Heart right ventricle (tissue), 16 donors: ENCODE data around the gene TTLL9. TPM values are rescaled to one million over a fixed set of nuclear protein-coding genes. Genes with fewer than 3 reads are reported as not detected.

Experiments used
- ATAC-seq, 8 donors: fragments of 200-7000 bp; cut with Tn5 transposase; one replicate each; pipeline ENCODE4 v1.9.1; 2020; ENCODE audit warnings: mild to moderate bottlenecking in 8 of 8, moderate library complexity in 8 of 8, moderate number of reproducible peaks in 1 of 8
- DNase-seq, 2 donors: peaks; one replicate each; pipeline ENCODE4 v3.0.0-alpha.2; 2020
- H3K27ac ChIP-seq, 10 donors: fragments of 200-600 bp; sonication (generic) in 2 of 10; one replicate each; pipeline versions ENCODE4 v1.5.0 to v1.8.0; 2020 to 2022; ENCODE audit warnings: mild to moderate bottlenecking in 3 of 10
- H3K27me3 ChIP-seq, 7 donors: fragments of 200-600 bp; one replicate each; pipeline ENCODE4 v1.8.0; 2021 to 2022; ENCODE audit warnings: mild to moderate bottlenecking in 2 of 7
- H3K36me3 ChIP-seq, 9 donors: fragments of 200-600 bp; sonication (generic) in 1 of 9; one replicate each; pipeline versions ENCODE4 v1.5.0 to v1.8.0; 2020 to 2022; ENCODE audit warnings: mild to moderate bottlenecking in 2 of 9
- H3K4me1 ChIP-seq, 9 donors: fragments of 200-600 bp; sonication (generic) in 1 of 9; one replicate each; pipeline versions ENCODE4 v1.5.0 to v1.8.0; 2020 to 2022; ENCODE audit warnings: mild to moderate bottlenecking in 4 of 9
- H3K4me3 ChIP-seq, 10 donors: fragments of 200-600 bp; sonication (generic) in 2 of 10; one replicate each; pipeline versions ENCODE4 v1.5.0 to v1.8.0; 2020 to 2022; ENCODE audit warnings: mild to moderate bottlenecking in 7 of 10, moderate library complexity in 2 of 10
- H3K9me3 ChIP-seq, 11 donors: fragments of 200-600 bp in 10 of 11; sonication (generic) in 2 of 11; one replicate each; pipeline versions ENCODE4 v1.5.0 to v1.8.0; 2013 to 2022; ENCODE audit warnings: mild to moderate bottlenecking in 2 of 11, control low read depth in 1 of 11, moderate library complexity in 1 of 11
- CTCF ChIP-seq, 9 donors: fragments of 200-600 bp; sonication (generic) in 2 of 9; IDR thresholded peaks; one replicate each; pipeline versions ENCODE4 v1.5.0 to v1.8.0; 2021 to 2022; ENCODE audit warnings: antibody characterized with exemption in 9 of 9, mild to moderate bottlenecking in 5 of 9, moderate library complexity in 1 of 9
- WGBS, 2 donors: extraction: QIAGEN DNeasy Blood & Tissue Kit; methylation state at CpG; one replicate each; pipeline ENCODE4 v1.1.7; 2013; ENCODE audit warnings: inconsistent platforms in 1 of 2; 5-methylcytosine and 5-hydroxymethylcytosine counted together
- intact Hi-C, 10 donors: fragments of 100-400 bp; cut with DNase I; formaldehyde crosslinking; loops; one replicate each; pipeline versions ENCODE4 v1.11.1 to v1.14.2; 2022
- polyA plus RNA-seq, 2 donors: library from polyadenylated mRNA; stranded (reverse); fragments of 200-250 nt; gene quantifications; one replicate each; pipeline ENCODE4 v1.2.3, GENCODE V29; 2013
- total RNA-seq, 10 donors: library from RNA; stranded (reverse); fragmentation: NEBNext Ultra II Directional in 3 of 10; extraction: Animal tissue kit (Norgen Biotek cat#: 25700) in 3 of 10; gene quantifications; one replicate each; pipeline versions ENCODE4 v1.2.1 to v1.2.4, GENCODE V29; 2021 to 2023
- donor health status: Arrhythmogenic right ventricular cardiomyopathy.
- donor health status: ischemic (EF 13 %, LVEDD 7.1; RV severe dilation, severe dysfunction).
- donor health status: healthy with polysubstance abuse.
- donor health status: DM: no; HTN: yes; CAD: no.
- donor health status: DM: no; HTN: no; CAD: no.
- donor health status: ischemic (EF 25% LVEDD 6.9; RV normal size, moderate dysfunction).
- donor health status: ischemic (EF 25% LVEDD 5.7; RV mildly dilated, moderate dysfunction).
- donor health status: healthy.
- donor health status: DM: yes; HTN: yes; CAD: no.
- donor health status: Ischemic cardiomyopathy.
- donor health status: ischemic (EF 35%, LVEDD 5.7; RV mildly dilated, moderate dysfunction).
- donor health status: nonischemic (EF 11% LVEDD 7.7; RV severe dilation, severe dysfunction).
- donor health status: DM: yes; HTN: yes; CAD: no.
- donor health status: PGD.
- donor health status: ischemic (EF 29% LVEDD 5.4; RV normal size, mild dysfunction).
- donor health status: nonischemic (EF 23%, LVEDD 6.1; RV moderate dilation, normal function).

Gene TTLL9
- total and polyA plus RNA-seq, 12 donors: 0.03 to 0.15 (median 0.07) TPM; not detected in 9

GRCh38 chr20:31841928-31842327 lies 28.5 kb upstream of the TTLL9 start:
- DNase-seq: no peak
- H3K4me1 ChIP-seq: peaks cover 10 to 84% (median 41%) of the 10 kb centered on the region in 9 donors
- no peaks in the 10 kb centered on the region for H3K9me3 ChIP-seq
- peaks cover 0 to 4% (median 0%) of the 10 kb centered on the region in 7 donors for H3K27me3 ChIP-seq
- intact Hi-C loops: loop anchor here in 1 of 10 donors (10.0 kb wide), 1 partner anchor 243 kb away; no protein-coding TSS in a partner anchor
- 37 to 43% methylated on average over 8 of the region's 8 CpGs for WGBS, 2 donors
- peak overlapping the region in 5 of 10 donors; percentile 19 to 63 (median 57) for H3K4me3 ChIP-seq
- no peaks in the 10 kb centered on the region for H3K36me3 ChIP-seq
- peak in 3 of 8 donors; percentile 4 to 19 (median 9) for ATAC-seq
- peak overlapping the region; percentile 37 to 91 (median 78) for H3K27ac ChIP-seq
- no peak for TF ChIP-seq CTCF (IDR thresholded peaks at IDR 0.05)

- no peaks in the 10 kb centered on the region for H3K36me3 ChIP-seq
- no peak for TF ChIP-seq CTCF (IDR thresholded peaks at IDR 0.05)
- 45 to 58% methylated on average over 12 of the region's 12 CpGs for WGBS, 2 donors
- H3K27ac ChIP-seq: peak overlapping the region; percentile 37 to 91 (median 78)
- intact Hi-C loops: loop anchor here in 1 of 10 donors (10.0 kb wide), 1 partner anchor 242 kb away; no protein-coding TSS in a partner anchor
- peak overlapping the region in 8 of 10 donors; percentile 31 to 63 (median 54) for H3K4me3 ChIP-seq
- H3K4me1 ChIP-seq: peaks cover 6 to 78% (median 35%) of the 10 kb centered on the region in 9 donors
- ATAC-seq (peak; percentile 66 to 86 (median 74)), DNase-seq (peak; percentile 76 to 84)
- H3K9me3 ChIP-seq: no peaks in the 10 kb centered on the region
- H3K27me3 ChIP-seq: peaks cover 0 to 4% (median 0%) of the 10 kb centered on the region in 7 donors
These were observed 27.8 kb upstream of the TTLL9 start for GRCh38 chr20:31842471-31843157.

- no peaks in the 10 kb centered on the region for H3K9me3 ChIP-seq
- ATAC-seq (no peak), DNase-seq (no peak)
- intact Hi-C loops: loop anchor here in 1 of 10 donors (10.0 kb wide), 1 partner anchor 242 kb away; no protein-coding TSS in a partner anchor
- no peaks in the 10 kb centered on the region for H3K36me3 ChIP-seq
- no peak for TF ChIP-seq CTCF (IDR thresholded peaks at IDR 0.05)
- 58 to 62% methylated on average over 6 of the region's 6 CpGs for WGBS, 2 donors
- H3K27me3 ChIP-seq: peaks cover 0 to 4% (median 0%) of the 10 kb centered on the region in 7 donors
- H3K4me3 ChIP-seq: peak overlapping the region in 9 of 10 donors; percentile 31 to 63 (median 51)
- peak overlapping the region; percentile 27 to 91 (median 78) for H3K27ac ChIP-seq
- H3K4me1 ChIP-seq: peaks cover 4 to 71% (median 28%) of the 10 kb centered on the region in 9 donors
These were observed 27.1 kb upstream of the TTLL9 start for GRCh38 chr20:31843288-31843687.

GRCh38 chr20:31843881-31844280 lies 26.6 kb upstream of the TTLL9 start:
- intact Hi-C loops: loop anchor here in 1 of 10 donors (10.0 kb wide), 1 partner anchor 241 kb away; no protein-coding TSS in a partner anchor
- 79 to 87% methylated on average over 5 of the region's 5 CpGs for WGBS, 2 donors
- ATAC-seq (no peak), DNase-seq (no peak)
- H3K9me3 ChIP-seq: no peaks in the 10 kb centered on the region
- H3K27ac ChIP-seq: peak overlapping the region; percentile 10 to 91 (median 78)
- peaks cover 4 to 65% (median 27%) of the 10 kb centered on the region in 9 donors for H3K4me1 ChIP-seq
- H3K36me3 ChIP-seq: no peaks in the 10 kb centered on the region
- H3K27me3 ChIP-seq: peaks cover 0 to 10% (median 5%) of the 10 kb centered on the region in 7 donors
- peak overlapping the region in 9 of 10 donors; percentile 31 to 63 (median 51) for H3K4me3 ChIP-seq
- TF ChIP-seq CTCF (IDR thresholded peaks at IDR 0.05): no peak
